Mesothelial cell of epicardium (in vitro differentiated cells): Measurements from ENCODE around the gene ALDH3B1. TPM values are rescaled to one million over a fixed set of nuclear protein-coding genes. Genes with fewer than 3 reads are reported as not detected.

Experiments
- DNase-seq, 2 experiments: peaks; one replicate each; pipeline ENCODE4 v3.0.0; 2021; ENCODE audit warnings: low spot score in 2 of 2; ENCODE audit not compliant: unreplicated experiment in 2 of 2
- H3K27ac Mint-ChIP-seq: 2 replicates; pipeline ENCODE4 v1.8.0; 2021; ENCODE audit warnings: mixed read lengths
- H3K27me3 Mint-ChIP-seq: 2 replicates; pipeline ENCODE4 v1.8.0; 2021; ENCODE audit warnings: low read depth, mixed read lengths
- H3K36me3 Mint-ChIP-seq: 2 replicates; pipeline ENCODE4 v1.8.0; 2021; ENCODE audit warnings: mixed read lengths
- H3K4me1 Mint-ChIP-seq: 2 replicates; pipeline ENCODE4 v1.8.0; 2021; ENCODE audit warnings: mixed read lengths
- H3K4me3 Mint-ChIP-seq: 2 replicates; pipeline ENCODE4 v1.8.0; 2021; ENCODE audit warnings: mild to moderate bottlenecking, moderate library complexity, mixed read lengths
- H3K9me3 Mint-ChIP-seq: 2 replicates; pipeline ENCODE4 v1.8.0; 2021; ENCODE audit warnings: mixed read lengths
- total RNA-seq: library from RNA; stranded (reverse); gene quantifications from 3 replicates; pipeline ENCODE4 v1.2.1, GENCODE V29; 2021
- TF ChIP-seq, protein P1 (sequence below): fragments of 200-600 bp; sonication (generic); IDR thresholded peaks from one replicate; pipeline ENCODE4 v1.5.0; 2021; ENCODE audit warnings: antibody characterized with exemption; ENCODE audit not compliant: unreplicated experiment

The ALDH3B1 gene
- total RNA-seq, 1 donor from 2014 or later: 1.8 TPM

DNA sequence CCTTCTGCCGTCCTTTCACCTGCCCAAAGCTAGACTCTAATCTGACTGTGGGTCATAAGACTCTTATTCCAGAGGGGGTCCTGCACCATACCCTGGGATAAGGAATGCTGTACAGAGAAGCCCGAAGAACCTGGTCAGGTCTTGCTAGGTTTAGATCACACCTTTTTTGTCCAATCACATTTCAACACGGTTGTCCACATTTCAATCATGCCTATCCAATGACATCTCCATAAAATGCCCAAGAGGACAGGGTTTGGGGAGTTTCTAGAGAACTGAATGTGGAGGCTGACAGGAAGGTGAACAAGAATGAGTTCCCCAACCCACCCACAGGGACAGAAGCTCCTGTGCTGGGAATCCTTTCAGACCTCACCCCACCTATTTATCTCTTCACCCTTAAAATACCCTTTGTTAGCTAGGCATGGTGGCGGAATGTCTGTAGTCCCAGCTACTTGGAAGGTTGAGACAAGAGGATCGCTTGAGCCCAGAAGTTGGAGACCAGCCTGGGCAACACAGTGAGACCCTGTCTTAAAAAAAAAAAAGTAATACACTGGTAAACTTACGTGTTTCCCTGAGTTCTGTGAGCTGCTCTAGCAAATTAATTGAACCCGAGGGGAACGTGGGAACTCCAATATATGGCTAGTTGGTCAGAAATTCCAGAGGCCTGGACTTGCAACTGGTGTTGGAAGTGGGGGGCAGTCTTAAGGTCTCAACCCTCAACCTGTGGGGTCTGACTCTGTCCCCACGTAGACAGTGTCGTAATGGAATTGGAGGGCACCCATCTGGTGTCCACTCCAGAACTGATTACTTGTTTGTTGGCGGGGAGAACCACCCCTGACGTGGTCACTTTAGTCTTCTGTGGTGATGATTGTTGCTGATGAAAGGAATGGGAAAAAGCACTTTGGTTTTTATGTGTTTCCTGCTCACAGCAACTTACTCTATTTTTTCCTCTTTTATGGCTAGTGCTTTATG is 46.5 kb downstream of the ALDH3B1 start:
- Mint-ChIP-seq H3K9me3 (no peaks in the 10 kb centered on the region), H3K36me3 (peaks cover 39% of the 10 kb centered on the region), H3K4me1 (no peaks in the 10 kb centered on the region), H3K27ac (peak overlapping the region; percentile 27), H3K4me3 (no peak overlapping the region), H3K27me3 (no peaks in the 10 kb centered on the region)
- TF ChIP-seq, protein P1, sequence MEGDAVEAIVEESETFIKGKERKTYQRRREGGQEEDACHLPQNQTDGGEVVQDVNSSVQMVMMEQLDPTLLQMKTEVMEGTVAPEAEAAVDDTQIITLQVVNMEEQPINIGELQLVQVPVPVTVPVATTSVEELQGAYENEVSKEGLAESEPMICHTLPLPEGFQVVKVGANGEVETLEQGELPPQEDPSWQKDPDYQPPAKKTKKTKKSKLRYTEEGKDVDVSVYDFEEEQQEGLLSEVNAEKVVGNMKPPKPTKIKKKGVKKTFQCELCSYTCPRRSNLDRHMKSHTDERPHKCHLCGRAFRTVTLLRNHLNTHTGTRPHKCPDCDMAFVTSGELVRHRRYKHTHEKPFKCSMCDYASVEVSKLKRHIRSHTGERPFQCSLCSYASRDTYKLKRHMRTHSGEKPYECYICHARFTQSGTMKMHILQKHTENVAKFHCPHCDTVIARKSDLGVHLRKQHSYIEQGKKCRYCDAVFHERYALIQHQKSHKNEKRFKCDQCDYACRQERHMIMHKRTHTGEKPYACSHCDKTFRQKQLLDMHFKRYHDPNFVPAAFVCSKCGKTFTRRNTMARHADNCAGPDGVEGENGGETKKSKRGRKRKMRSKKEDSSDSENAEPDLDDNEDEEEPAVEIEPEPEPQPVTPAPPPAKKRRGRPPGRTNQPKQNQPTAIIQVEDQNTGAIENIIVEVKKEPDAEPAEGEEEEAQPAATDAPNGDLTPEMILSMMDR: no peak
- DNase-seq: no peak

DNA sequence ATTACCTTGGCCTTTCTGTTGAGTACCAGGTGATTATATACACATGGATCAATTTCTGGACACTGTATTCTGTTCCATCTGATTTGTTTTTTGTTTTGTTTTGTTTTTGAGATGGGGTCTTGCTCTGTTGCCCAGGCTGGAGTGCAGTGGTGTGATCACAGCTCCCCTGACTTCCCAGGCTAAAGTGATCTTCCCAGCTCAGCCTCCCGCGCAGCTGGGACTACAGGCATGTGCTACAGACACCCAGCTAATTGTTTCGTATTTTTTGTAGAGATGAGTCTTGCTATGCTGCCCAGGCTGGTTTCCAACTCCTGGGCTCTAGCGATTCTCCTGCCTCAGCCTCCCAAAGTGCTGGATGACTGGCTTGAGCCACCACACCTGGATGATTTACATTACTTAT is 47.7 kb downstream of the ALDH3B1 start:
- no peak overlapping the region for H3K4me3 Mint-ChIP-seq
- peaks cover 46% of the 10 kb centered on the region for H3K36me3 Mint-ChIP-seq
- no peaks in the 10 kb centered on the region for H3K27me3 Mint-ChIP-seq
- no peak overlapping the region for H3K27ac Mint-ChIP-seq
- TF ChIP-seq, protein P1: no peak
- H3K4me1 Mint-ChIP-seq: no peaks in the 10 kb centered on the region
- no peak for DNase-seq
- no peaks in the 10 kb centered on the region for H3K9me3 Mint-ChIP-seq

DNA sequence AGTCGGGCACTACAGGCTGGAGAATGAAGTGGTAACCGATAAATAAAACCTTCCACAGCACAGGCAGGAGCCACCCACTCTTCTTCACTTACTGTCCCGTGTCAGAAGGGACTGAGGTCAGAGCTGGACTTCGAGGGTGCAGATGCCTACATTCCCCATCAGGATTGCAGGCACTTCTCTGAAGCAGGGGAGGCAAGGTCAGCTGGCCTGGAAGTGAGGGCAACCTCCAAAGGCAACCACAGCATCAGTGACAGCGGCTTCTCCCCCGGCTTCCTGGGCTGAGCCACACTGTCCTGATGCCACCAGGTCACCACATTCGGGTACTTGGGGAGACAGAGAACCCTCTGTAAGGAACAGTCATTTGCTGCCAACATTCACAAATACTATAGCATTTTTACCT is 51.4 kb downstream of the ALDH3B1 start:
- H3K4me1 Mint-ChIP-seq: no peaks in the 10 kb centered on the region
- no peak overlapping the region for H3K4me3 Mint-ChIP-seq
- H3K36me3 Mint-ChIP-seq: peaks cover 59% of the 10 kb centered on the region
- no peaks in the 10 kb centered on the region for H3K9me3 Mint-ChIP-seq
- TF ChIP-seq, protein P1: no peak
- H3K27ac Mint-ChIP-seq: no peak overlapping the region
- no peak for DNase-seq
- no peaks in the 10 kb centered on the region for H3K27me3 Mint-ChIP-seq

DNA sequence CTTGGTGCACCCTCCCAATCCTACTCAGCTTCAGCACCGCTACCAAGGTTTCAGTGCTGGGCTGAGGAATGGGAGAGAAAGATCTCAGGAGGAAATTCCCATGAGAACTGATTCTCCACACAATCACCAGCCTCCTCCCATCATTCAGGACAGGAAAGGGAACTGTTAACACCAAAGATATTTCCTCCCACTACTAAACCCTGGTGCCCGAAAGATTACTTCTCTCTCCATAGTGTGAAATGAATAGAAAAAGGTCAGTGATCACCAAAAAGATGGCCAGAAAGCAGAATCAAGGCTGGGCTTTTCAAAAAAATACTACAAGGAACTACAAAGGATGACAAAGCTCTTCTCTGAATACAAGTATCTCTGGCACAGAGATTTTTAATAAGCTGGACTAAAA is 54.8 kb downstream of the ALDH3B1 start:
- Mint-ChIP-seq H3K9me3 (no peaks in the 10 kb centered on the region), H3K27me3 (no peaks in the 10 kb centered on the region), H3K36me3 (peaks cover 55% of the 10 kb centered on the region), H3K4me3 (no peak overlapping the region), H3K27ac (no peak overlapping the region), H3K4me1 (no peaks in the 10 kb centered on the region)
- TF ChIP-seq, protein P1: no peak
- DNase-seq: no peak

DNA sequence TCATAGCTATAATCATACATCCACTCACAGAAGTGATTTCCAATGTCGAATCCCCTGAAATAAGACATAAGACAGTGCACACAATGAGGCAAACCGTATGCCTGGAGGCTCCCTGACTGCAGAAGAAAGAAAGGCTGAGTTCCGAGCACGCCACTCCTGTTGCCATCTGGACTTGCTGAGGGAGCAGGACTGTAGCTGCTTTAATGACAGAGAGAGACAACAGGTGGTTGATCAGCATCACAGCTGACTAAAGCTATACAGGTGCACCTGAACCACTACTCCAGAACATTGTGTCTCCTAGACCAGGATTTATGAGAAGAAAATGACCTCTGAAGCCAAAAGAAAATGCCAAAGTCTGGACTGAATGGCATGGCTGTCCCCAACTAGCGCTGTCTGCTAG is 55.7 kb downstream of the ALDH3B1 start:
- TF ChIP-seq, protein P1: no peak
- Mint-ChIP-seq H3K9me3 (no peaks in the 10 kb centered on the region), H3K4me1 (no peaks in the 10 kb centered on the region), H3K4me3 (no peak overlapping the region), H3K36me3 (peaks cover 55% of the 10 kb centered on the region), H3K27me3 (no peaks in the 10 kb centered on the region), H3K27ac (no peak overlapping the region)
- DNase-seq: no peak
